NCI-H1436 (cell line): ENCODE results near the gene TAS2R3.

Source experiments
- DNase-seq: peaks from one replicate; lab custom pipeline; 2025; lab: John Stamatoyannopoulos, UW

TAS2R3 gene

GRCh38 chr7:141785706-141786552 is 22.0 kb downstream of the TAS2R3 start:
- DNase-seq = peak; percentile 33

DNA sequence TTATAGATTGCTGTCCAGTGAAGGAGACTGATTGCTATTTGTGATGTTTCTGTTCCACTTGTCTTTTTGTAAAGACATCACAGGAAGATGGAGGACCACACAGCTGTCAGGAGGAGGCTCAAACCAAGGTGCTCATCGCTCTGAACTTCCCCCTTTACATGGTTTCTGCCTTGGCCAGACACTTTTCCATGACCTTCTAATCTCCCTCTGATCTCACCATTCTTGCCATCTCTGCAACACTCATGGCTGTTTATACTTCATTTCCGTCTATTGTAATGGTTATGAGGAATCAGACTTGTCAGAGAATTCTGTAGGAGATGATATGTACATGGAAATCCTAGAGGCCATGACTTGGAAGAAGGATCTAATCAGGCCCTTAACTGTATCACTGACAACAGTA is 24.4 kb downstream of the TAS2R3 start:
- no peak for DNase-seq

DNA sequence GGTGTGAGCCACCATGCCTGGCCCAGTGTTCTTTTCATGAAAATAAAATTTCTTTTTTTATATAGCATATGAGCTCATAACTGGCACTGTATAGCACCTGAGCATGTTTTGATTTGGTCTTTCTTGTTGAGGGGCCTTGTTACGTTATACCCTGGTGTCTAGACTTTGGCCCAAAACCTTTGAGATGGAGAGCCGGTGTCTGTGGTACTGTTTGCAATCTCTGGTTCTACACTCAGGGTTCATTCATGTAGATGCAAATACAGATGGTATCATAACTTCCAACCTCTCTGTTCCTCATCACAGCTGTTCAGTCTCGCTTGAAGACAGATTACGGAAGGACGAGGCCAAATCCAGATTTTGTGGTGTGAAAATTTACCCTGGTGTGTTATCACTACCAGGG is 26.0 kb downstream of the TAS2R3 start, which contains the start of gene TAS2R5:
TAS2R5 (plus strand) TSS at position 301 of the 400 bp plus-strand sequence. CDS start 145 bp downstream, outside the sequence.
- DNase-seq = no peak

GRCh38 chr7:141792526-141792925 is 28.6 kb downstream of the TAS2R3 start:
- DNase-seq = no peak
